ENCODE data around the gene PDIA2. TPM values are rescaled to one million over a fixed set of nuclear protein-coding genes. Genes with fewer than 3 reads are reported as not detected.
"Not testable (repeated sequence)": the region's sequence is repeated elsewhere in the genome, so short reads cannot be mapped to it uniquely, and the experiment has no call there.

The PDIA2 gene
- total RNA-seq, 1 experiment from 2014 or later, result not detected

DNA sequence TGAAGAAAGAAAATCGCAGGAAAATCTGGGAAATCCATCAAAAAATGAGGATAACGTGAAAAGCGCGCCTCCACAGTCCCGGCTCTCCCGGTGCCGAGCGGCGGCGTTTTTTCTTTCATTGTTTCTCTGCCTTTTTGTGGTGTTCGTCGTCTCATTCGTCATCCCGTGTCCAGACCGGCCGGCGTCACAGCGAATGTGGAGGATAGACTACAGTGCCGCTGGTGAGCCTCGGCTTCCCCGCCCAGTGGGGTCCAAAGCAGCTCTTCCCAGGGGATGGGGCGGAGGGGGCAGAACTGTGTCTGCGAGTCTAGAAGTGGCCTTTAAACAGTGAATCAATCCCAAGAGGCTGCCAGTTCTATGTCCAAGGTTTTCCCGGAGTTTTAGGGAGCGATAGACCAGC, 28.5 kb upstream of the PDIA2 start:
- CTCF ChIA-PET, result interaction anchor here (1.1 kb wide), 1 partner anchor 19 kb away, joined by 3 read pairs; the partner anchor contains the start of gene FAM234A
- peaks cover 47% of the 10 kb centered on the region for H3K36me3 Mint-ChIP-seq (ENCODE audit: insufficient read depth, unreplicated experiment)

GRCh38 chr16:255183-255582, 27.8 kb upstream of the PDIA2 start:
- Mint-ChIP-seq H3K4me3 (ENCODE audit: low read depth, unreplicated experiment) (no peak overlapping the region), H3K36me3 (ENCODE audit: insufficient read depth, unreplicated experiment) (peaks cover 48% of the 10 kb centered on the region), H3K27ac (ENCODE audit: unreplicated experiment) (no peak overlapping the region), H3K27me3 (ENCODE audit: unreplicated experiment) (no peaks in the 10 kb centered on the region), H3K9me3 (ENCODE audit: low read depth, unreplicated experiment) (no peaks in the 10 kb centered on the region), H3K4me1 (ENCODE audit: low read depth, unreplicated experiment) (peaks cover 8% of the 10 kb centered on the region)
- no TSS peak for BruUV-seq (replicated peaks)
- TF ChIP-seq, protein P1, sequence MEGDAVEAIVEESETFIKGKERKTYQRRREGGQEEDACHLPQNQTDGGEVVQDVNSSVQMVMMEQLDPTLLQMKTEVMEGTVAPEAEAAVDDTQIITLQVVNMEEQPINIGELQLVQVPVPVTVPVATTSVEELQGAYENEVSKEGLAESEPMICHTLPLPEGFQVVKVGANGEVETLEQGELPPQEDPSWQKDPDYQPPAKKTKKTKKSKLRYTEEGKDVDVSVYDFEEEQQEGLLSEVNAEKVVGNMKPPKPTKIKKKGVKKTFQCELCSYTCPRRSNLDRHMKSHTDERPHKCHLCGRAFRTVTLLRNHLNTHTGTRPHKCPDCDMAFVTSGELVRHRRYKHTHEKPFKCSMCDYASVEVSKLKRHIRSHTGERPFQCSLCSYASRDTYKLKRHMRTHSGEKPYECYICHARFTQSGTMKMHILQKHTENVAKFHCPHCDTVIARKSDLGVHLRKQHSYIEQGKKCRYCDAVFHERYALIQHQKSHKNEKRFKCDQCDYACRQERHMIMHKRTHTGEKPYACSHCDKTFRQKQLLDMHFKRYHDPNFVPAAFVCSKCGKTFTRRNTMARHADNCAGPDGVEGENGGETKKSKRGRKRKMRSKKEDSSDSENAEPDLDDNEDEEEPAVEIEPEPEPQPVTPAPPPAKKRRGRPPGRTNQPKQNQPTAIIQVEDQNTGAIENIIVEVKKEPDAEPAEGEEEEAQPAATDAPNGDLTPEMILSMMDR (IDR thresholded peaks at IDR 0.05; ENCODE audit: unreplicated experiment), result no peak
- CTCF ChIA-PET, result no interaction called here
- intact Hi-C loops (cut with micrococcal nuclease; ENCODE audit: unreplicated experiment), result no loop called here
- DNase-seq, result no peak

More for the DNA sequence above, 28.5 kb upstream of the PDIA2 start:
- Mint-ChIP-seq H3K27ac (ENCODE audit: unreplicated experiment) (no peak overlapping the region), H3K9me3 (ENCODE audit: low read depth, unreplicated experiment) (no peaks in the 10 kb centered on the region), H3K4me1 (ENCODE audit: low read depth, unreplicated experiment) (peaks cover 11% of the 10 kb centered on the region), H3K27me3 (ENCODE audit: unreplicated experiment) (no peaks in the 10 kb centered on the region), H3K4me3 (ENCODE audit: low read depth, unreplicated experiment) (no peak overlapping the region)
- TF ChIP-seq, protein P1 (IDR thresholded peaks at IDR 0.05; ENCODE audit: unreplicated experiment), result no peak
- DNase-seq, result no peak
- intact Hi-C loops (cut with micrococcal nuclease; ENCODE audit: unreplicated experiment), result no loop called here
- BruUV-seq (replicated peaks), result no TSS peak

DNA sequence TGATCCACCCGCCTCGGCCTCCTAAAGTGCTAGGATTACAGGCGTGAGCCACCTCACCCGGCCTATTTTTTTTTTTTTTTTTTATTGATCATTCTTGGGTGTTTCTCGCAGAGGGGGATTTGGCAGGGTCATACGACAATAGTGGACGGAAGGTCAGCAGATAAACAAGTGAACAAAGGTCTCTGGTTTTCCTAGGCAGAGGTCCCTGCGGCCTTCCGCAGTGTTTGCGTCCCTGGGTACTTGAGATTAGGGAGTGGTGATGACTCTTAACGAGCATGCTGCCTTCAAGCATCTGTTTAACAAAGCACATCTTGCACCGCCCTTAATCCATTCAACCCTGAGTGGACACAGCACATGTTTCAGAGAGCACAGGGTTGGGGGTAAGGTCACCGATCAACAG, 24.9 kb upstream of the PDIA2 start:
- H3K4me1 Mint-ChIP-seq (ENCODE audit: low read depth, unreplicated experiment); H3K9me3 Mint-ChIP-seq (ENCODE audit: low read depth, unreplicated experiment); BruUV-seq (replicated peaks); H3K27me3 Mint-ChIP-seq (ENCODE audit: unreplicated experiment); CTCF ChIA-PET; intact Hi-C loops (cut with micrococcal nuclease; ENCODE audit: unreplicated experiment); H3K4me3 Mint-ChIP-seq (ENCODE audit: low read depth, unreplicated experiment); DNase-seq; H3K27ac Mint-ChIP-seq (ENCODE audit: unreplicated experiment): not testable (repeated sequence)
- peaks cover 57% of the 10 kb centered on the region for H3K36me3 Mint-ChIP-seq (ENCODE audit: insufficient read depth, unreplicated experiment)

- intact Hi-C loops (cut with micrococcal nuclease; ENCODE audit: unreplicated experiment), result no loop called here
- DNase-seq, result no peak
- TF ChIP-seq, protein P1 (IDR thresholded peaks at IDR 0.05; ENCODE audit: unreplicated experiment), result no peak
- no peaks in the 10 kb centered on the region for H3K27me3 Mint-ChIP-seq (ENCODE audit: unreplicated experiment)
- BruUV-seq (replicated peaks), result no TSS peak
- no peaks in the 10 kb centered on the region for H3K9me3 Mint-ChIP-seq (ENCODE audit: low read depth, unreplicated experiment)
- CTCF ChIA-PET, result no interaction called here
- no peak overlapping the region for H3K27ac Mint-ChIP-seq (ENCODE audit: unreplicated experiment)
- peaks cover 60% of the 10 kb centered on the region for H3K36me3 Mint-ChIP-seq (ENCODE audit: insufficient read depth, unreplicated experiment)
- no peak overlapping the region for H3K4me3 Mint-ChIP-seq (ENCODE audit: low read depth, unreplicated experiment)
- H3K4me1 Mint-ChIP-seq (ENCODE audit: low read depth, unreplicated experiment), result no peaks in the 10 kb centered on the region
These were observed 23.7 kb upstream of the PDIA2 start for GRCh38 chr16:259226-259625.

DNA sequence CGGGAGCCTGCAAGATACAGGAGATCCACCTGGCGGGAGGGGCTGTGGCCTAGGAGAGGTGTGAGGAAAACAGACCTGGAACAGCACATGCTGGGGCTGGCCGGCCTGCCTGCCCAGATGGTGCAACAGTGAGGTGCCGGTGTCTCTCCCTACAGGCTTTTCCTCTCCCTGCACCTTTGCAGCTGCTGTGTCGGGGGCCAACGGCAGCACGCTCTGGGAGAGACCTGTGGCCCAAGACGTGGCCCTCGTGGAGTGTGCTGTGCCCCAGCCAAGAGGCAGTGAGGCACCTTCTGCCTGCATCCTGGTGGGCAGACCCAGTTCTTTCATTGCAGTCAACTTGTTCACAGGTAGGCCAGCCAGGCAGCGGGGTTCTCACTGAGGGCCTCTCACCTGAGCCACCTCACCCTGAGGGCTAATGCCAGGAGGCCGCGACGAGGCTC, 23.1 kb upstream of the PDIA2 start:
- Mint-ChIP-seq H3K4me3 (ENCODE audit: low read depth, unreplicated experiment) (no peak overlapping the region), H3K27ac (ENCODE audit: unreplicated experiment) (no peak overlapping the region), H3K4me1 (ENCODE audit: low read depth, unreplicated experiment) (no peaks in the 10 kb centered on the region), H3K9me3 (ENCODE audit: low read depth, unreplicated experiment) (no peaks in the 10 kb centered on the region), H3K27me3 (ENCODE audit: unreplicated experiment) (no peaks in the 10 kb centered on the region), H3K36me3 (ENCODE audit: insufficient read depth, unreplicated experiment) (peaks cover 57% of the 10 kb centered on the region)
- TF ChIP-seq, protein P1 (IDR thresholded peaks at IDR 0.05; ENCODE audit: unreplicated experiment), result no peak
- no peak for DNase-seq
- intact Hi-C loops (cut with micrococcal nuclease; ENCODE audit: unreplicated experiment), result no loop called here
- BruUV-seq (replicated peaks), result no TSS peak
- CTCF ChIA-PET, result no interaction called here

All from Calu3 (cell line).